Thymus (tissue), 11 donors: ENCODE data around the gene SFXN5. TPM values are rescaled to one million over a fixed set of nuclear protein-coding genes. Genes with fewer than 3 reads are reported as not detected.

Source experiments
- DNase-seq, 9 donors: peaks; one replicate each; pipeline ENCODE4 v3.0.0-alpha.2; 2013; ENCODE audit warnings: low spot score in 9 of 9, low read depth in 6 of 9, missing footprints in 1 of 9
- H3K27ac ChIP-seq, 2 donors: one replicate each; pipeline ENCODE4 v1.5.1; 2013; ENCODE audit warnings: control low read depth in 1 of 2, low read depth in 1 of 2, low read length in 1 of 2, mild to moderate bottlenecking in 1 of 2, moderate library complexity in 1 of 2
- H3K27me3 ChIP-seq, 2 donors: one replicate each; pipeline ENCODE4 v1.5.1; 2013; ENCODE audit warnings: low read length in 1 of 2; ENCODE audit not compliant: control insufficient read depth in 2 of 2, insufficient read depth in 1 of 2
- H3K36me3 ChIP-seq, 2 donors: one replicate each; pipeline ENCODE4 v1.5.1; 2013; ENCODE audit warnings: low read length in 1 of 2, mild to moderate bottlenecking in 1 of 2, moderate library complexity in 1 of 2; ENCODE audit not compliant: control insufficient read depth in 2 of 2, insufficient read depth in 2 of 2
- H3K4me1 ChIP-seq, 2 donors: one replicate each; pipeline ENCODE4 v1.5.1; 2013; ENCODE audit warnings: low read length in 2 of 2; ENCODE audit not compliant: control insufficient read depth in 2 of 2, insufficient read depth in 2 of 2
- H3K4me3 ChIP-seq, 2 donors: one replicate each; pipeline ENCODE4 v1.5.1; 2013; ENCODE audit warnings: low read length in 2 of 2, control low read depth in 1 of 2, mild to moderate bottlenecking in 1 of 2
- H3K9me3 ChIP-seq, 2 donors: one replicate each; pipeline ENCODE4 v1.5.1; 2013; ENCODE audit warnings: low read length in 1 of 2, mild to moderate bottlenecking in 1 of 2; ENCODE audit not compliant: control insufficient read depth in 2 of 2, insufficient read depth in 1 of 2
- WGBS: extraction: QIAGEN DNeasy Blood & Tissue Kit; methylation state at CpG from one replicate; pipeline ENCODE4 v1.1.7; 2013; 5-methylcytosine and 5-hydroxymethylcytosine counted together
- polyA plus RNA-seq: library from polyadenylated mRNA; stranded (reverse); fragments of 200-250 nt; gene quantifications from one replicate; pipeline ENCODE4 v1.2.3, GENCODE V29; 2013
- total RNA-seq: library from RNA; stranded (reverse); fragments of 120-200 nt; gene quantifications from one replicate; pipeline ENCODE4 v1.2.4, GENCODE V29; 2013
- donor health status: healthy.

The SFXN5 gene
- total and polyA plus RNA-seq, 2 donors, result 6.2 to 11.0 TPM

DNA sequence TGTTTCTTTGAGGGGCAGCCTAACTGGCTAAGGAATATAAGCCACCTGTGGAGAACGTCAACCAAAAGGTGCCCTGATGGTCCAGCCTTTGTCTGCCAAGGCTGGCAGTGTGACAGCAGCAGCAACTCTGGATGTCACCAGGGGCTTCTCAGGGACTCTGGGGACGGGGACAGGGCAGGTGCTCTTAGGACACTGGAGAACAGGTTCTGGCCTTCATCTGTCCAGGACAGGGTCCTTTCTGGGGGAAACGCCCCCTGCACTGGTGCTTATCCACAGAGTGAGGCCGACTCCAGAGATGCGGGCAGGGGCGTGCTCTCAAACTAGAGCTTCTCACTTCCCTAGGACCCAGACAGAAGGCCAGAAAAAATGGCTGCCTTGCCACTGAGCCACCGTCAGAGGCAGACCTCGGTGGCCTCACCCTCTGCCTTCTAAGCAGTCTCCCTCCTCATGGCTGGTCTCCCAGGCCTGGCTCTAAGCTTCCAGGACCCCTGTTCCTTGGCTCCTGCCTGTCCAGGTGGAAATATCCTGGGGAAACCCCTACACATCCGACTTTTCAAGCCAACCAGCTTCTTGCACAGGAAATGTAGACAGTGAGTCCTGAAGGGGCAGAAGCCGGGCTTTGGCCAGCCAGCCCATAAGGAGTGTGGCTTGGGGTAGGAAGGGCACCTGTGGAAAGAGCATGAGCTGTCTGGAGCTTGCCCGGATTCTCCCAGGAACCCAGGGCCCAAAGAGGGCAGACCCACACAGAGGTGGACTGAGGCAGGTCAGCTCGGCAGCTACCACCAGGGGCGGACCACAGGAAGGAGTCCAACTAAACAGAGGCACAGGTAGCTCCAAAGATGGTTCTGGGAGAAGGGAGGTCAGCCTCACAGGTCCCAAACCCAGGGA lies 11.3 kb upstream of the SFXN5 start:
- Histone ChIP-seq H3K4me1 (peaks cover 0 to 17% of the 10 kb centered on the region in 2 donors), H3K36me3 (no peaks in the 10 kb centered on the region), H3K27ac (no peak overlapping the region), H3K4me3 (no peak overlapping the region), H3K9me3 (no peaks in the 10 kb centered on the region), H3K27me3 (peaks cover 0 to 25% of the 10 kb centered on the region in 2 donors)
- no peak for DNase-seq
- 95% methylated on average over 13 of the region's 13 CpGs for WGBS

DNA sequence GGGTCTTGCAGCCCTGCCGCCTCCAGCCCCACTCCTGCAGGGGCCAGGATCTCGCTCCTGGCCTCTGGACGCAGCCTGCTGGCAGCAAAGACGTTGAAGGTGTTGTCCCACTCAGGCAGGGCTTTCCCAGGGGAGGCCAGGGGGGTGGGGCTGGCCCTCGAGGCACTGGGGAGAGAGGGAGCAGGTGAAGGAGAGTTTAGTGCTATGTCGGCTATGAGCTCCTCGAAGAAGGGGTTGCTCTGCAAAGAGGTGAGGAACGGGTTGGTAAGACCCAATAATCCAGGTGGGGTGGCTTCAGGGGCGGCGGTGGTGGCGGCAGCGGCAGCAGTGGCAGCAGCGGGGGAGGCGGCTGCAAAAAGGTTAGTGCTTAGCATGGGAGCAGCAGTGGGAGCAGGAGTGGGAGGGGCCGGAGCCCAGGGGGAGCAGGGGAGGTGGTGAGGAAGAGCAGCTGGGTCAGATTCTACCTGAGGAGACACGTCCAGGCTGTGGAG lies 9.7 kb upstream of the SFXN5 start:
- peaks cover 0 to 17% of the 10 kb centered on the region in 2 donors for H3K4me1 ChIP-seq
- 91% methylated on average over 16 of the region's 16 CpGs for WGBS
- no peak overlapping the region for H3K27ac ChIP-seq
- no peaks in the 10 kb centered on the region for H3K9me3 ChIP-seq
- no peaks in the 10 kb centered on the region for H3K36me3 ChIP-seq
- H3K27me3 ChIP-seq, result peaks cover 0 to 28% of the 10 kb centered on the region in 2 donors
- no peak for DNase-seq
- H3K4me3 ChIP-seq, result no peak overlapping the region

DNA sequence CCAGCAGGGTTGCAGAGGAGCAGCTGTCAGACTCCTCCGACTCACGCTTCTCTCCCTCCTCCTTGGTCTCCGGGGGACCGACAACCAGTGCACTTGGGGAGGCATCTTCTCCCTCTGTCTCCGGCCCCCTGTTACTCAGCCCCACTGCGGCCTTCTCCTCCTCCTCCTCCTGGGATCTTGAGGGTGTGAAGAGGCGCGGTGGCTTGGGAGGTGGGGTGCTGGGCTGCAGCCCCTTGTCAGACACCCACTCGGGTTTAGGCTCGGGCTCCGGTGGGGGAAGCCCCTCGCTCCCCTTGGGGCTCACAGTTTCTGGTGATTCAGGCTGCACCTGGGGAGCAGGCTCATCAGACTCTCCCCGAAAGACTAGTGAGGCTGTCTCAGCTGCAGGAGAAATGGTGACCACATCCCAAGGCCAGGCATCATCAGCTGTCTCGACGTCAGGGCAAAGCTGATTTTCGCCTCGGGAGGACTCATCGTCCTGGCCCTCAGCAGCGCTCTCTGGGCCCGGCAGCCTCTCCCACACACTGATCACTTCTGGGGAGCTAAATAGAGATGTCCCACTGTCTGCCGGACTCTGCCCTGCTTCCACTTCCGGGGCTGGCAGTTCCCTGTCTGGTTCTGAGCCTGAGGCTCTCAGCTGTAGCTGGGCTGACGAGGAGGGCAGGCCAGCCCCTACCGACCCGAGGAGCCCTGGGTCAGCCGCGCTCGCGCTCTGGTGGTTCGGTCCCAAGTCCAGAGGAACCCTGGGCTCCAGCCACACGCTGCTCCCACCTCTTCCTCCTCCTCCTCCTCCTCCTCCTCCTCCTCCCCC lies 9.0 kb upstream of the SFXN5 start:
- no peak for DNase-seq
- Histone ChIP-seq H3K4me1 (peaks cover 0 to 14% of the 10 kb centered on the region in 2 donors), H3K27me3 (peaks cover 0 to 31% of the 10 kb centered on the region in 2 donors), H3K27ac (no peak overlapping the region), H3K9me3 (no peaks in the 10 kb centered on the region), H3K36me3 (no peaks in the 10 kb centered on the region), H3K4me3 (no peak overlapping the region)
- WGBS, result 93% methylated on average over 31 of the region's 31 CpGs

DNA sequence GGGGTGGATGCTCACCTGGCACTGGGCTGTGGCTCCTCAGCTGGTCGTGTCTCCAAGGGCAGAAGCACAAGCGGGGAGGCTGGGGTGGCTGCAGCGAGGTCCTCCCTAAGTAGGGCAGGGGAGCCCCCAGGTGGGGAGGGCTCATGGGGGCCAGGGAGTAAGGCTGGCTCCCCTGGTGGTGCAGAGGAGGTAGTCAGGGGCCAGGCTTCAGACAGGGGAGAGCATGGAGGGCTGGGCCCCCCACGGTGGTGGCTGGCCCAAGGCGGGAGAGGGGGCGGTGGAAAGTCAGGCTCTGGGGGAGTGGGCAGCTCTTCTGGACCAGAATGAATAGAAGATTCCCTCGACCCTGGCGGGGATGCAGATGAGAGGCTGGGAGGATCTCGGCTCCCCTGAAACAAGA lies 8.1 kb upstream of the SFXN5 start:
- H3K27me3 ChIP-seq, result peaks cover 0 to 33% of the 10 kb centered on the region in 2 donors
- no peaks in the 10 kb centered on the region for H3K36me3 ChIP-seq
- H3K27ac ChIP-seq, result no peak overlapping the region
- DNase-seq, result no peak
- peaks cover 0 to 9% of the 10 kb centered on the region in 2 donors for H3K4me1 ChIP-seq
- no peaks in the 10 kb centered on the region for H3K9me3 ChIP-seq
- WGBS, result 95% methylated on average over 9 of the region's 9 CpGs
- H3K4me3 ChIP-seq, result no peak overlapping the region

DNA sequence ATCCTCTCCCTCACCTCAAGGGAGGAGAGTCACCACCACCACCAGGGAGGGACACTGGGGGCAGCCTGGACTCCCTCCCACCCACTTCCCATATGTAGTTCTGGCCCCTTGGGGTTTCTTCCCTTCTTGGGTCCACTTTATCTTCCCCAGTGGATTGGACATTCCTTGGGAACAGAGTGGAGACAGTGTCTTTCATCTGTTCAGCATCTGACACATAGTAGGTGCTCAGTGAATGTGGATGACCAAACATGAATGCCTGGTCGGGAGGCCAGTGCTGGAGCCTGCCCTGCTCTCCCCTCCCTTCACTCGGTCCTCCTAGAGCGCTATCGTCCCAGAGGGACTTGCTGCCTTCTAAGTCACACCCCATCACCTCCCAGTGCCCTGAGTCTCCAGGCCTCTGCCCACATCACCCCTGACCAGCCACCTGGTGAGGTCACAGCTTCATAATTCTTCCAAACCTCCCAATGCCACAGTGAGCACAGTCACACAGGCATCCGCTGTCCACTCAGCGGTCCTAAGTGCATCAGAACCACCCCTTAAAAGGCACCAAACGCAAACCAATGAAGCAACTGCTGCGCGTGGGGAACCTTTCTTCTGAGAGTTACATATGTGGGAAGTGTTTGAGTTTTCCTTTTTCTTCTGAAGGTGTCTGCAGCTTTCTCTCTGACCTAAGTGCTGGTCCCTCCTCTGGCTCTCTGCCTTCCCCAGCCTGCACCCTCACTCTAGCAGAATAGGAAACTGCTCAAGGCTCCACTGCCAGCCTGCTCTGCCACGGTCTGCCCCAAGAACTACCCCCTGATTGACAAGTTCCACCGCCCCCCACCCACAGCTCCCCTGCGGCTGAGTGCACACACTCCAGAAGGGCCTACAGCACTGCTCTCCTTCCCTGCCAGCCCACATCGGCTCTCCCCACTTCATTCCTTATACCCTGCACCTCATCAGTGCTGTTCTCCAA lies 7.2 kb upstream of the SFXN5 start:
- Histone ChIP-seq H3K27me3 (peaks cover 0 to 33% of the 10 kb centered on the region in 2 donors), H3K36me3 (no peaks in the 10 kb centered on the region), H3K4me3 (no peak overlapping the region), H3K27ac (no peak overlapping the region), H3K9me3 (no peaks in the 10 kb centered on the region), H3K4me1 (peaks cover 0 to under 1% of the 10 kb centered on the region in 2 donors)
- no peak for DNase-seq
- WGBS, result 93% methylated on average over 13 of the region's 13 CpGs

DNA sequence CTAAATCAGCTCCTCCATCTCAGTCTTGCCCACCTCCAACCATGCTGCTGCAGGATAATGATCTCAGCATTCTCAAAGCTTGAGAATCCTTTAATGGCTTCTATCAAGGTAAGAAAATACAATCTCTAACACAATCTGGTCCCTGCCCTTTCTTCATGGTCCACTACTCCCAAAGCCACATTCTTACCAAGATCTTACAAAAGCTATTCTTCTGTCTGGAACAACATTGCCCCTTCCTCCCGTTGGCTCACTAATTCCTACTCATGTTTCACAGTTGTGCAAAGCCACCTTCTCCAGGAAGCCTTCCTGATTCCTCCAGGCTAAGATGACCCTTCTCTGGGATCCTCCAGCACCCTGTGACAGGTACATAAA lies 5.9 kb upstream of the SFXN5 start:
- H3K4me1 ChIP-seq, result peaks cover under 1 to 4% of the 10 kb centered on the region in 2 donors
- H3K4me3 ChIP-seq, result no peak overlapping the region
- WGBS, result 95% methylated on average over 1 of the region's 1 CpG
- H3K27ac ChIP-seq, result no peak overlapping the region
- H3K27me3 ChIP-seq, result peaks cover 0 to 30% of the 10 kb centered on the region in 2 donors
- H3K9me3 ChIP-seq, result no peaks in the 10 kb centered on the region
- no peak for DNase-seq
- no peaks in the 10 kb centered on the region for H3K36me3 ChIP-seq

DNA sequence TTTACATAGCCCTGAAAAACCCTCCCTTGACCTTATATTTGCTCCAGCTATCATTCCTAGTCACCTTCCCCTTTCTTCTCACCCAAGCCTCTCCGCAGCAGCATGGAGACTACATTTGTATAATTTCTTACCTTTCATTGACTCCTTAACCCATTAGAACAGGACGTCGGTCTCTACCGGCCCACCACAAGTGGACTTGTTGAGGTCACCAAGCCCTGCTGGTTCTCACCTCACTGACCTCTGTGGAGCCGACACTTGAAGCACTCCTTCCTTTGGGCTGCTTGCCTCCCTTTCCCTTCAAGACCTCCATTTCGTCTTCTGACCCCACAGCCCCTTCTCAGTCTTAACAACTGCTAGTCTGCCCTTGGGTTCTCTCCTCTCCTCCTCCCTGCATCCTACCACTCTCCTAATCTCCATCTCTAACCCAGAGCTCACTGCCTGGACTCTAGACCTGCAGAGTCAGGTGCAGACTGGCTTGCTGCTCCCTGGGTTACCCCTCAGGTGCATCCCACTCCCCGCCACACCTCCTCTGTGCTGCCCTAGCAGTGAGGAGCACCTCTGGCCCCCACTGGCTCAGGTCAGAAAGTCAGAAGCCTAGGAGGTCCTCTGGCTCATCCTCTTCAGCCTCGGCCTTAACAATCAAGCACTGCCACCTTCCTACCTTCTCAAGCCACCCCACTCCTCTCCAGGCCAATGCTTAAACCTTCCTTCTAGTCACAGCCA lies 5.3 kb upstream of the SFXN5 start:
- no peaks in the 10 kb centered on the region for H3K36me3 ChIP-seq
- H3K27me3 ChIP-seq, result peaks cover 0 to 30% of the 10 kb centered on the region in 2 donors
- H3K4me3 ChIP-seq, result no peak overlapping the region
- H3K4me1 ChIP-seq, result peaks cover 4 to 9% of the 10 kb centered on the region in 2 donors
- DNase-seq, result no peak
- no peak overlapping the region for H3K27ac ChIP-seq
- H3K9me3 ChIP-seq, result no peaks in the 10 kb centered on the region
- 96% methylated on average over 8 of the region's 8 CpGs for WGBS
